H1 (cell line): ENCODE data around the gene MAP1A. TPM values are rescaled to one million over a fixed set of nuclear protein-coding genes. Genes with fewer than 3 reads are reported as not detected.

Experiments
- CTCF ChIA-PET: fragments of 300-600 bp; sonication (Branson Sonifier 250); formaldehyde crosslinking; loops from one replicate; lab custom pipeline; 2021; ENCODE audit not compliant: partially characterized antibody; lab: Charles Lee
- POLR2A ChIA-PET: fragments of 300-600 bp; sonication (Branson Sonifier 250); formaldehyde crosslinking; loops from one replicate; lab custom pipeline; 2021; ENCODE audit warnings: inconsistent platforms; ENCODE audit not compliant: partially characterized antibody; lab: Charles Lee
- DNase-seq, 2 experiments: peaks; one replicate each; pipeline versions ENCODE4 v3.0.0 to v3.0.0-alpha.2; 2010 to 2022; ENCODE audit warnings: low spot score in 2 of 2, low read depth in 1 of 2, mixed read lengths in 1 of 2
- FAIRE-seq: peaks from 2 replicates; lab custom pipeline; 2011; peaks lifted over from hg19 to GRCh38; lab: Jason Lieb, UNC
- H2AFZ ChIP-seq: 2 replicates; pipeline ENCODE4 v1.8.1; 2012; ENCODE audit warnings: low read length, inconsistent platforms
- H2AK5ac ChIP-seq: 2 replicates; pipeline ENCODE4 v1.6.1; 2013; ENCODE audit warnings: low read depth, low read length
- H2BK120ac ChIP-seq: replicated peaks from 2 replicates; pipeline ENCODE3; 2013; ENCODE audit warnings: low read depth, low read length, inconsistent platforms
- H2BK12ac ChIP-seq: 2 replicates; pipeline ENCODE4 v1.6.1; 2013; ENCODE audit warnings: low read depth, low read length
- H2BK15ac ChIP-seq: 2 replicates; pipeline ENCODE4 v1.6.1; 2013; ENCODE audit warnings: low read length
- H2BK20ac ChIP-seq: 2 replicates; pipeline ENCODE4 v1.6.1; 2013; ENCODE audit warnings: low read length
- H2BK5ac ChIP-seq: 2 replicates; pipeline ENCODE4 v1.6.1; 2013; ENCODE audit warnings: low read depth, low read length
- H3K14ac ChIP-seq: 2 replicates; pipeline ENCODE4 v1.6.1; 2013; ENCODE audit warnings: inconsistent platforms; ENCODE audit not compliant: insufficient read length
- H3K18ac ChIP-seq: 2 replicates; pipeline ENCODE4 v1.6.1; 2013; ENCODE audit warnings: low read length; ENCODE audit errors: extremely low read depth
- H3K23ac ChIP-seq: 2 replicates; pipeline ENCODE4 v1.6.1; 2013; ENCODE audit warnings: inconsistent platforms; ENCODE audit not compliant: insufficient read length
- H3K23me2 ChIP-seq: 2 replicates; pipeline ENCODE4 v1.6.1; 2013; ENCODE audit warnings: low read depth, low read length
- H3K27ac ChIP-seq: 2 replicates; pipeline ENCODE4 v1.6.1; 2011; ENCODE audit warnings: low read depth, low read length, inconsistent platforms
- H3K27me3 ChIP-seq, 4 experiments: replicated peaks in 1 of 4; 1 replicate in 1 of 4; 2 replicates in 3 of 4; pipeline versions ENCODE4 v1.6.1 to v1.8.1; 2011 to 2013; ENCODE audit warnings: low read length in 3 of 4, mild to moderate bottlenecking in 3 of 4, inconsistent platforms in 2 of 4, mixed read lengths in 2 of 4, moderate library complexity in 1 of 4; ENCODE audit not compliant: control insufficient read depth in 3 of 4, insufficient read depth in 3 of 4; ENCODE audit errors: extremely low read depth in 1 of 4
- H3K36me3 ChIP-seq, 4 experiments: 2 replicates each; pipeline versions ENCODE4 v1.6.1 to v1.8.1; 2011 to 2013; ENCODE audit warnings: mild to moderate bottlenecking in 4 of 4, low read length in 3 of 4, moderate library complexity in 2 of 4, control low read depth in 1 of 4, inconsistent platforms in 1 of 4; ENCODE audit not compliant: insufficient read depth in 4 of 4, control insufficient read depth in 2 of 4
- H3K4ac ChIP-seq: replicated peaks from 2 replicates; pipeline ENCODE3; 2013; ENCODE audit warnings: low read length, low read depth, mixed read lengths, inconsistent platforms; ENCODE audit not compliant: insufficient read length
- H3K4me1 ChIP-seq, 4 experiments: replicated peaks in 1 of 4; 1 replicate in 1 of 4; 2 replicates in 3 of 4; pipeline versions ENCODE4 v1.6.1 to v1.8.1; 2011 to 2013; ENCODE audit warnings: low read length in 3 of 4, inconsistent platforms in 2 of 4, mixed read lengths in 1 of 4; ENCODE audit not compliant: insufficient read depth in 4 of 4, control insufficient read depth in 3 of 4
- H3K4me2 ChIP-seq, 2 experiments: 2 replicates each; pipeline versions ENCODE4 v1.6.1 to v1.8.1; 2011 to 2013; ENCODE audit warnings: low read depth in 2 of 2, low read length in 2 of 2, control low read depth in 1 of 2, inconsistent platforms in 1 of 2, mild to moderate bottlenecking in 1 of 2; ENCODE audit not compliant: insufficient read depth in 1 of 2
- H3K4me3 ChIP-seq, 4 experiments: fragments of 200-600, 300-600 bp in 1 of 4; sonication (generic), shearing (Covaris generic), sonication (Bioruptor Twin) in 1 of 4; 2 replicates each; pipeline versions ENCODE4 v1.5.1 to v1.8.1; 2011 to 2016; ENCODE audit warnings: low read length in 4 of 4, low read depth in 3 of 4, control low read depth in 2 of 4, inconsistent platforms in 2 of 4, mild to moderate bottlenecking in 2 of 4, mixed read lengths in 1 of 4, moderate library complexity in 1 of 4; ENCODE audit not compliant: insufficient read depth in 2 of 4; ENCODE audit errors: extremely low read depth in 1 of 4
- H3K56ac ChIP-seq: replicated peaks from 2 replicates; pipeline ENCODE3; 2013; ENCODE audit warnings: low read depth, mild to moderate bottlenecking, mixed read lengths, low read length, inconsistent platforms; ENCODE audit not compliant: insufficient read length
- H3K79me1 ChIP-seq: 2 replicates; pipeline ENCODE4 v1.6.1; 2013; ENCODE audit warnings: low read depth, low read length, control low read depth
- H3K79me2 ChIP-seq, 2 experiments: 2 replicates each; pipeline versions ENCODE4 v1.6.1 to v1.8.1; 2012 to 2013; ENCODE audit warnings: low read length in 2 of 2, mild to moderate bottlenecking in 2 of 2, inconsistent platforms in 1 of 2; ENCODE audit not compliant: insufficient read depth in 2 of 2, control insufficient read depth in 1 of 2
- H3K9ac ChIP-seq, 4 experiments: replicated peaks in 1 of 4; 1 replicate in 1 of 4; 2 replicates in 3 of 4; pipeline versions ENCODE4 v1.6.1 to v1.8.1; 2011 to 2013; ENCODE audit warnings: low read depth in 3 of 4, low read length in 3 of 4, control low read depth in 2 of 4, mild to moderate bottlenecking in 2 of 4, moderate library complexity in 2 of 4, inconsistent platforms in 1 of 4; ENCODE audit errors: extremely low read depth in 1 of 4
- H3K9me3 ChIP-seq, 2 experiments: 2 replicates each; pipeline versions ENCODE4 v1.6.1 to v1.8.1; 2012 to 2013; ENCODE audit warnings: mild to moderate bottlenecking in 2 of 2, moderate library complexity in 2 of 2, control low read depth in 1 of 2, inconsistent platforms in 1 of 2, low read depth in 1 of 2, low read length in 1 of 2, mixed read lengths in 1 of 2; ENCODE audit not compliant: insufficient read depth in 2 of 2
- H4K20me1 ChIP-seq, 2 experiments: replicated peaks in 1 of 2; 2 replicates each; pipeline versions ENCODE3 to v1.8.1; 2011 to 2013; ENCODE audit warnings: inconsistent platforms in 2 of 2, low read length in 2 of 2, mild to moderate bottlenecking in 1 of 2; ENCODE audit not compliant: insufficient read depth in 2 of 2, control insufficient read depth in 1 of 2
- H4K5ac ChIP-seq: 2 replicates; pipeline ENCODE4 v1.6.1; 2013; ENCODE audit warnings: low read length, low read depth, mixed read lengths, inconsistent platforms; ENCODE audit not compliant: insufficient read length
- H4K8ac ChIP-seq: 2 replicates; pipeline ENCODE4 v1.8.0; 2013; ENCODE audit warnings: mild to moderate bottlenecking, moderate library complexity, low read length, inconsistent platforms; ENCODE audit not compliant: insufficient read depth; ENCODE audit errors: extremely low read depth
- H4K91ac ChIP-seq: replicated peaks from 2 replicates; pipeline ENCODE3; 2013; ENCODE audit warnings: low read length, mixed read lengths, inconsistent platforms; ENCODE audit not compliant: insufficient read length
- BACH1 ChIP-seq: IDR thresholded peaks from 2 replicates; pipeline ENCODE4 v1.6.1; 2012; ENCODE audit warnings: low read length, improper control_type of control experiment
- CBX8 ChIP-seq: fragments of 300-800, 300-1000 bp; sonication (generic); IDR thresholded peaks from 2 replicates; pipeline ENCODE4 v1.7.1; 2016; ENCODE audit warnings: low read depth, low read length, borderline replicate concordance
- MAFK ChIP-seq: IDR thresholded peaks from 2 replicates; pipeline ENCODE4 v1.6.1; 2012; ENCODE audit warnings: low read depth, mild to moderate bottlenecking, improper control_type of control experiment, low read length
- NRF1 ChIP-seq: IDR thresholded peaks from 2 replicates; pipeline ENCODE4 v1.6.1; 2011; ENCODE audit warnings: mild to moderate bottlenecking, low read depth, low read length, improper control_type of control experiment
- RFX5 ChIP-seq: IDR thresholded peaks from 2 replicates; pipeline ENCODE4 v1.6.1; 2011; ENCODE audit warnings: low read depth, low read length, improper control_type of control experiment, borderline replicate concordance
- SAP30 ChIP-seq: fragments of 300-600 bp; sonication (generic); IDR thresholded peaks from 2 replicates; pipeline ENCODE4 v1.7.1; 2012; ENCODE audit warnings: low read length, moderate library complexity, mild to moderate bottlenecking, inconsistent platforms; ENCODE audit not compliant: insufficient read depth, insufficient replicate concordance
- SIN3A ChIP-seq, 2 experiments: IDR thresholded peaks in 1 of 2; conservative IDR thresholded peaks in 1 of 2; 2 replicates each; pipeline ENCODE4 v1.6.1; 2011 to 2012; ENCODE audit warnings: low read length in 2 of 2, improper control_type of control experiment in 1 of 2, low read depth in 1 of 2, mild to moderate bottlenecking in 1 of 2
- TEAD4 ChIP-seq: IDR thresholded peaks from 2 replicates; pipeline ENCODE4 v1.6.1; 2012; ENCODE audit warnings: low read depth, low read length, inconsistent platforms, mixed read lengths
- ZNF274 ChIP-seq: IDR thresholded peaks from 2 replicates; pipeline ENCODE4 v1.7.0; 2012; ENCODE audit warnings: low read length, borderline replicate concordance; ENCODE audit errors: extremely low read depth
- WGBS, 2 experiments: shearing (Covaris generic) in 1 of 2; methylation state at CpG; one replicate each; pipeline versions ENCODE4 v1.1.6 to v1.1.7; 2013 to 2015; ENCODE audit warnings: low lambda C conversion rate in 2 of 2, mixed read lengths in 2 of 2, inconsistent platforms in 1 of 2, low coverage in 1 of 2, missing lambda C conversion rate in 1 of 2; ENCODE audit not compliant: insufficient replicate concordance in 2 of 2, insufficient coverage in 1 of 2, insufficient read length in 1 of 2; ENCODE audit errors: extremely low coverage in 1 of 2, missing lambda C conversion rate in 1 of 2; 5-methylcytosine and 5-hydroxymethylcytosine counted together
- polyA plus RNA-seq, 7 experiments: library from polyadenylated mRNA; depleted of rRNA in 3 of 7; stranded (reverse) in 5 of 7; unstranded in 2 of 7; fragments of >200 nt in 5 of 7; fragments of 200-250 nt in 2 of 7; gene quantifications; 1 replicate in 5 of 7; 2 replicates in 1 of 7; 4 replicates in 1 of 7; pipeline versions ENCODE4 v1.2.1 to v1.2.3, GENCODE V29; 2011 to 2013; ENCODE audit warnings: missing spikeins in 2 of 7, mixed read lengths in 2 of 7
- total RNA-seq: library from RNA; stranded (reverse); fragmentation: NEBNext Ultra II Directional; extraction: Animal tissue kit (Norgen Biotek cat#: 25700); gene quantifications from 2 replicates; pipeline ENCODE4 v1.2.1, GENCODE V29; 2021

The MAP1A gene
- total and polyA plus RNA-seq, 2 of the 8 experiments (the other 6 are each of a cell fraction or from before 2014, with no cell fraction given), result 0.80 to 2.4 TPM

GRCh38 chr15:43529141-43529540 is 11.7 kb downstream of the MAP1A start:
- Histone ChIP-seq H3K36me3 (no peaks in the 10 kb centered on the region), H3K18ac (no peak overlapping the region), H2BK5ac (no peak overlapping the region), H3K14ac (no peak overlapping the region), H2AK5ac (no peak overlapping the region; the same call in 1 of the 2 replicates), H2AFZ (no peak overlapping the region), H3K27ac (no peak overlapping the region), H3K9me3 (no peaks in the 10 kb centered on the region), H4K91ac (no peak overlapping the region), H4K5ac (no peak overlapping the region), H3K4me2 (no peak overlapping the region), H4K8ac (no peak overlapping the region), H3K9ac (no peak overlapping the region), H2BK20ac (no peak overlapping the region), H3K79me2 (no peaks in the 10 kb centered on the region), H3K4me3 (no peak overlapping the region), H2BK12ac (no peak overlapping the region), H3K4ac (no peak overlapping the region), H3K23me2 (no peaks in the 10 kb centered on the region; the same call in 1 of the 2 replicates), H4K20me1 (no peaks in the 10 kb centered on the region), H3K79me1 (no peaks in the 10 kb centered on the region), H2BK120ac (no peak overlapping the region), H3K27me3 (no peaks in the 10 kb centered on the region; a peak in 1 of 7 replicates), H3K23ac (no peak overlapping the region), H2BK15ac (no peak overlapping the region), H3K56ac (no peak overlapping the region), H3K4me1 (peaks cover 0 to 12% (median 2%) of the 10 kb centered on the region in 4 experiments; a peak in 4 of 7 replicates)
- FAIRE-seq (no peak), DNase-seq (no peak)
- TF ChIP-seq SAP30 (no peak), MAFK (no peak), SIN3A (conservative IDR thresholded peaks at IDR 0.05 in 1 of 2, IDR thresholded peaks at IDR 0.05 in 1 of 2; ENCODE audit: low read depth in 1 of 2, low read length in 2 of 2) (no peak), ZNF274 (no peak), NRF1 (no peak), RFX5 (no peak), TEAD4 (no peak), BACH1 (no peak), CBX8 (no peak)
- ChIA-PET CTCF (interaction anchor here (1.1 to 3.9 kb wide), 3 partner anchors 11 to 18 kb away, joined by 4 to 34 read pairs (median 10); partner anchors contain the start of gene MAP1A), POLR2A (interaction anchor here (2.8 to 3.1 kb wide), 2 partner anchors 14 to 18 kb away, joined by 8 to 14 read pairs; no protein-coding TSS in a partner anchor)
- WGBS, 2 experiments, result 89% methylated on average over 10 of the region's 15 CpGs; no CpG with 5 or more reads in 1 of the 2 experiments
